ENCODE data around the gene ZBTB11.
A peak's percentile ranks its signal among the peaks of the same experiment; 100 is the strongest.
"Not testable (repeated sequence)": the region's sequence is repeated elsewhere in the genome, so short reads cannot be mapped to it uniquely, and the experiment has no call there.

Gene ZBTB11

GRCh38 chr3:101720851-101721840 is 44.2 kb upstream of the ZBTB11 start:
- H3K4me3 ChIP-seq (replicated peaks in 1 of 2; ENCODE audit: low read depth in 2 of 2, low read length in 2 of 2): no peak overlapping the region
- TF ChIP-seq CTCF (IDR thresholded peaks at IDR 0.05; ENCODE audit: low read depth, low read length): no peak
- peak in 1 of 2 donors; percentile 26 for DNase-seq (ENCODE audit: low read depth in 2 of 2)

- H3K4me3 ChIP-seq (replicated peaks in 1 of 2; ENCODE audit: low read depth in 2 of 2, low read length in 2 of 2): no peak overlapping the region
- DNase-seq (ENCODE audit: low read depth in 2 of 2): peak; percentile 12 to 28
- no peak for TF ChIP-seq CTCF (IDR thresholded peaks at IDR 0.05; ENCODE audit: low read depth, low read length)
Observed at GRCh38 chr3:101719604-101720185, 42.8 kb upstream of the ZBTB11 start.

GRCh38 chr3:101718455-101718854 is 41.5 kb upstream of the ZBTB11 start:
- TF ChIP-seq CTCF (IDR thresholded peaks at IDR 0.05; ENCODE audit: low read depth, low read length): no peak
- H3K4me3 ChIP-seq (replicated peaks in 1 of 2; ENCODE audit: low read depth in 2 of 2, low read length in 2 of 2): no peak overlapping the region
- no peak for DNase-seq (ENCODE audit: low read depth in 2 of 2)

GRCh38 chr3:101709126-101709525 is 32.2 kb upstream of the ZBTB11 start:
- no peak for DNase-seq (ENCODE audit: low read depth in 2 of 2)
- no peak for TF ChIP-seq CTCF (IDR thresholded peaks at IDR 0.05; ENCODE audit: low read depth, low read length)
- H3K4me3 ChIP-seq (replicated peaks in 1 of 2; ENCODE audit: low read depth in 2 of 2, low read length in 2 of 2): no peak overlapping the region

GRCh38 chr3:101704639-101705038 is 27.7 kb upstream of the ZBTB11 start:
- H3K4me3 ChIP-seq (replicated peaks in 1 of 2; ENCODE audit: low read depth in 2 of 2, low read length in 2 of 2): not testable (repeated sequence)
- peak in 1 of 2 donors; percentile 68 for DNase-seq (ENCODE audit: low read depth in 2 of 2)

GRCh38 chr3:101703169-101703568 is 26.2 kb upstream of the ZBTB11 start:
- TF ChIP-seq CTCF (IDR thresholded peaks at IDR 0.05; ENCODE audit: low read depth, low read length): no peak
- H3K4me3 ChIP-seq (replicated peaks in 1 of 2; ENCODE audit: low read depth in 2 of 2, low read length in 2 of 2): no peak overlapping the region
- DNase-seq (ENCODE audit: low read depth in 2 of 2): peak in 1 of 2 donors; percentile 45

GRCh38 chr3:101702726-101703125 is 25.8 kb upstream of the ZBTB11 start:
- no peak for TF ChIP-seq CTCF (IDR thresholded peaks at IDR 0.05; ENCODE audit: low read depth, low read length)

More at GRCh38 chr3:101702726-101703125, 25.8 kb upstream of the ZBTB11 start:
- H3K4me3 ChIP-seq (replicated peaks in 1 of 2; ENCODE audit: low read depth in 2 of 2, low read length in 2 of 2): no peak overlapping the region
- DNase-seq (ENCODE audit: low read depth in 2 of 2): no peak
